Trophoblast cell (in vitro differentiated cells and primary cell): ENCODE results near the gene ABAT.

Source experiments
- DNase-seq, 2 donors: peaks; one replicate each; pipeline ENCODE4 v3.0.0-alpha.2; 2016
- H2AFZ ChIP-seq: 2 replicates; pipeline ENCODE4 v1.6.1; 2013; ENCODE audit warnings: low read length, moderate library complexity, mild to moderate bottlenecking; ENCODE audit not compliant: insufficient read depth, poor library complexity
- H2AK5ac ChIP-seq: 2 replicates; pipeline ENCODE4 v1.6.1; 2013; ENCODE audit warnings: mild to moderate bottlenecking, low read length
- H2BK120ac ChIP-seq: 2 replicates; pipeline ENCODE4 v1.6.1; 2013; ENCODE audit warnings: low read length, mild to moderate bottlenecking, moderate library complexity; ENCODE audit not compliant: insufficient read depth, poor library complexity
- H2BK12ac ChIP-seq: 2 replicates; pipeline ENCODE4 v1.6.1; 2013; ENCODE audit warnings: mild to moderate bottlenecking, low read length, moderate library complexity
- H2BK5ac ChIP-seq: 2 replicates; pipeline ENCODE4 v1.6.1; 2013; ENCODE audit warnings: low read length, low read depth, moderate library complexity, mild to moderate bottlenecking; ENCODE audit not compliant: poor library complexity
- H3K14ac ChIP-seq: 2 replicates; pipeline ENCODE4 v1.6.1; 2013; ENCODE audit warnings: mild to moderate bottlenecking, low read length
- H3K18ac ChIP-seq: 2 replicates; pipeline ENCODE4 v1.6.1; 2013; ENCODE audit warnings: mild to moderate bottlenecking, low read length
- H3K23ac ChIP-seq: 2 replicates; pipeline ENCODE4 v1.6.1; 2013; ENCODE audit warnings: low read length
- H3K27ac ChIP-seq: 2 replicates; pipeline ENCODE4 v1.5.1; 2013; ENCODE audit warnings: low read depth, mild to moderate bottlenecking, inconsistent platforms, low read length, moderate library complexity
- H3K27me3 ChIP-seq: 2 replicates; pipeline ENCODE4 v1.6.1; 2013; ENCODE audit warnings: inconsistent platforms, mild to moderate bottlenecking, low read length, moderate library complexity; ENCODE audit not compliant: insufficient read depth
- H3K36me3 ChIP-seq, 2 experiments: 1 replicate in 1 of 2; 2 replicates in 1 of 2; pipeline ENCODE4 v1.6.1; 2013; ENCODE audit warnings: low read length in 2 of 2, mild to moderate bottlenecking in 2 of 2, moderate library complexity in 1 of 2; ENCODE audit not compliant: insufficient read depth in 2 of 2, control insufficient read depth in 1 of 2
- H3K4ac ChIP-seq: 2 replicates; pipeline ENCODE4 v1.6.1; 2013; ENCODE audit warnings: low read depth, mild to moderate bottlenecking, low read length, moderate library complexity
- H3K4me1 ChIP-seq, 2 experiments: 1 replicate in 1 of 2; 2 replicates in 1 of 2; pipeline ENCODE4 v1.6.1; 2013; ENCODE audit warnings: low read length in 2 of 2, mild to moderate bottlenecking in 2 of 2, moderate library complexity in 1 of 2; ENCODE audit not compliant: insufficient read depth in 2 of 2, control insufficient read depth in 1 of 2
- H3K4me2 ChIP-seq: 2 replicates; pipeline ENCODE4 v1.6.1; 2013; ENCODE audit warnings: inconsistent platforms, mild to moderate bottlenecking, low read length, moderate library complexity
- H3K4me3 ChIP-seq: 2 replicates; pipeline ENCODE4 v1.5.1; 2013; ENCODE audit warnings: mild to moderate bottlenecking, low read depth, low read length, inconsistent platforms
- H3K79me1 ChIP-seq: one replicate; pipeline ENCODE4 v1.6.1; 2013; ENCODE audit warnings: low read length
- H3K79me2 ChIP-seq: 2 replicates; pipeline ENCODE4 v1.6.1; 2013; ENCODE audit warnings: low read length, mild to moderate bottlenecking; ENCODE audit not compliant: control insufficient read depth, insufficient read depth, poor library complexity
- H3K9ac ChIP-seq: 2 replicates; pipeline ENCODE4 v1.6.1; 2013; ENCODE audit warnings: mild to moderate bottlenecking, low read length
- H3K9me3 ChIP-seq: 2 replicates; pipeline ENCODE4 v1.6.1; 2013; ENCODE audit warnings: low read depth, mild to moderate bottlenecking, control low read depth, inconsistent platforms, low read length; ENCODE audit not compliant: insufficient read depth
- H4K12ac ChIP-seq: 2 replicates; pipeline ENCODE4 v1.6.1; 2013; ENCODE audit warnings: low read depth, mild to moderate bottlenecking, low read length, moderate library complexity
- H4K8ac ChIP-seq: 2 replicates; pipeline ENCODE4 v1.6.1; 2013; ENCODE audit warnings: low read depth, mild to moderate bottlenecking, low read length, moderate library complexity
- H4K91ac ChIP-seq: one replicate; pipeline ENCODE4 v1.6.1; 2013; ENCODE audit warnings: low read depth, mild to moderate bottlenecking, low read length, moderate library complexity
- WGBS: extraction: QIAGEN DNeasy Blood & Tissue Kit; methylation state at CpG from one replicate; pipeline ENCODE4 v1.1.7; 2013; ENCODE audit warnings: missing lambda C conversion rate; ENCODE audit not compliant: insufficient read length, insufficient coverage; ENCODE audit errors: extremely low coverage; 5-methylcytosine and 5-hydroxymethylcytosine counted together

The ABAT gene

GRCh38 chr16:8632675-8633182, 41.7 kb upstream of the ABAT start:
- Histone ChIP-seq H3K23ac (no peak overlapping the region), H3K9ac (no peak overlapping the region), H3K79me1 (no peaks in the 10 kb centered on the region), H4K8ac (no peak overlapping the region), H2BK12ac (no peak overlapping the region), H4K12ac (no peak overlapping the region), H3K79me2 (no peaks in the 10 kb centered on the region), H2BK120ac (no peak overlapping the region), H3K18ac (no peak overlapping the region), H3K9me3 (no peaks in the 10 kb centered on the region), H2AFZ (no peak overlapping the region), H3K4me2 (no peak overlapping the region), H4K91ac (no peak overlapping the region), H3K27ac (no peak overlapping the region), H2AK5ac (no peak overlapping the region), H2BK5ac (no peak overlapping the region), H3K4me1 (no peaks in the 10 kb centered on the region), H3K4me3 (no peak overlapping the region), H3K4ac (no peak overlapping the region), H3K14ac (no peak overlapping the region), H3K36me3 (peaks cover 62 to 77% of the 10 kb centered on the region in 2 experiments), H3K27me3 (no peaks in the 10 kb centered on the region)
- peak; percentile 31 to 40 for DNase-seq
- no CpG with 5 or more reads among the region's 5 CpGs for WGBS

- Histone ChIP-seq H4K12ac (no peak overlapping the region), H2AFZ (no peak overlapping the region), H3K79me2 (no peaks in the 10 kb centered on the region), H3K27me3 (no peaks in the 10 kb centered on the region), H4K8ac (no peak overlapping the region), H3K36me3 (peaks cover 59 to 75% of the 10 kb centered on the region in 2 experiments), H3K4me1 (no peaks in the 10 kb centered on the region), H4K91ac (no peak overlapping the region), H2BK12ac (no peak overlapping the region), H3K4ac (no peak overlapping the region), H3K9me3 (no peaks in the 10 kb centered on the region), H3K4me2 (no peak overlapping the region), H2BK120ac (no peak overlapping the region), H2AK5ac (no peak overlapping the region), H3K23ac (no peak overlapping the region), H3K9ac (no peak overlapping the region), H3K18ac (no peak overlapping the region), H3K14ac (no peak overlapping the region), H3K27ac (no peak overlapping the region), H2BK5ac (no peak overlapping the region), H3K4me3 (no peak overlapping the region), H3K79me1 (no peaks in the 10 kb centered on the region)
- WGBS, result no CpG with 5 or more reads among the region's 18 CpGs
- DNase-seq, result no peak
Measured at GRCh38 chr16:8634991-8635736, 39.3 kb upstream of the ABAT start.

GRCh38 chr16:8639694-8640093, 34.7 kb upstream of the ABAT start:
- no peak overlapping the region for H3K14ac ChIP-seq
- no peak overlapping the region for H2BK12ac ChIP-seq
- no peaks in the 10 kb centered on the region for H3K9me3 ChIP-seq
- no peak overlapping the region for H3K4ac ChIP-seq
- H3K27me3 ChIP-seq, result no peaks in the 10 kb centered on the region
- H4K8ac ChIP-seq, result no peak overlapping the region
- no peak for DNase-seq
- no peaks in the 10 kb centered on the region for H3K79me1 ChIP-seq
- H2AK5ac ChIP-seq, result no peak overlapping the region
- no peak overlapping the region for H2BK5ac ChIP-seq
- H3K4me2 ChIP-seq, result no peak overlapping the region
- no CpG with 5 or more reads among the region's 13 CpGs for WGBS
- no peaks in the 10 kb centered on the region for H3K79me2 ChIP-seq
- H3K9ac ChIP-seq, result no peak overlapping the region
- no peak overlapping the region for H3K4me3 ChIP-seq
- H4K91ac ChIP-seq, result no peak overlapping the region
- H3K4me1 ChIP-seq, result no peaks in the 10 kb centered on the region
- no peak overlapping the region for H2AFZ ChIP-seq
- H3K36me3 ChIP-seq, result peaks cover 62 to 80% of the 10 kb centered on the region in 2 experiments
- H3K23ac ChIP-seq, result no peak overlapping the region
- H3K27ac ChIP-seq, result no peak overlapping the region
- H3K18ac ChIP-seq, result no peak overlapping the region
- no peak overlapping the region for H4K12ac ChIP-seq
- no peak overlapping the region for H2BK120ac ChIP-seq

- Histone ChIP-seq H3K36me3 (peaks cover 72 to 86% of the 10 kb centered on the region in 2 experiments), H3K4ac (no peak overlapping the region), H3K4me3 (no peak overlapping the region), H2AFZ (no peak overlapping the region), H3K4me2 (no peak overlapping the region), H4K12ac (no peak overlapping the region), H4K8ac (no peak overlapping the region), H3K9me3 (no peaks in the 10 kb centered on the region), H3K23ac (no peak overlapping the region), H3K9ac (no peak overlapping the region), H2BK120ac (no peak overlapping the region), H2BK12ac (no peak overlapping the region), H3K27ac (no peak overlapping the region), H3K79me2 (no peaks in the 10 kb centered on the region), H4K91ac (no peak overlapping the region), H3K79me1 (no peaks in the 10 kb centered on the region), H3K14ac (no peak overlapping the region), H3K4me1 (no peaks in the 10 kb centered on the region), H3K27me3 (no peaks in the 10 kb centered on the region), H2BK5ac (no peak overlapping the region), H2AK5ac (no peak overlapping the region), H3K18ac (no peak overlapping the region)
- DNase-seq, result no peak
- WGBS, result no CpG with 5 or more reads among the region's 9 CpGs
Measured at GRCh38 chr16:8641671-8642070, 32.7 kb upstream of the ABAT start.
